ENCODE measurements around the gene CFAP46.

DNA sequence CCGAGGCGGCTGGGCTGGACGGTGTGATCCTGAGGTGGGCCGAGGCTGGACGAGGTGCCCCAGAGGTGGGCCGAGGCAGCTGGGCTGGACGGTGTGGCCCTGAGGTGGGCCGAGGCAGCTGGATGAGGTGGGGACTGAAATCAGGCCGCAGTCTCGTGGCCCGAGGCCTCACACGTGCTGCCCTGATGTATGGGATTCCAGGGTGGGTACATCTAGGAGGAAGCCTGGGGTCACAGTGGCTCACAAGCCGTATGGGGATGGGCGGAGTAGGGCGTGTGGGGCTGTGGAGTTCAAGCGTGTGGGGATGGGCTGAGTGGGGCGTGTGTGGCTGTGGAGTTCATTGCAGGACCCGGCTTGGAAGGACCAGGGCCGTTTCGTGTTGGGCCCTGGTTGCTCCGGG lies 144.0 kb downstream of the CFAP46 start:
- TF ChIP-seq, protein P1, sequence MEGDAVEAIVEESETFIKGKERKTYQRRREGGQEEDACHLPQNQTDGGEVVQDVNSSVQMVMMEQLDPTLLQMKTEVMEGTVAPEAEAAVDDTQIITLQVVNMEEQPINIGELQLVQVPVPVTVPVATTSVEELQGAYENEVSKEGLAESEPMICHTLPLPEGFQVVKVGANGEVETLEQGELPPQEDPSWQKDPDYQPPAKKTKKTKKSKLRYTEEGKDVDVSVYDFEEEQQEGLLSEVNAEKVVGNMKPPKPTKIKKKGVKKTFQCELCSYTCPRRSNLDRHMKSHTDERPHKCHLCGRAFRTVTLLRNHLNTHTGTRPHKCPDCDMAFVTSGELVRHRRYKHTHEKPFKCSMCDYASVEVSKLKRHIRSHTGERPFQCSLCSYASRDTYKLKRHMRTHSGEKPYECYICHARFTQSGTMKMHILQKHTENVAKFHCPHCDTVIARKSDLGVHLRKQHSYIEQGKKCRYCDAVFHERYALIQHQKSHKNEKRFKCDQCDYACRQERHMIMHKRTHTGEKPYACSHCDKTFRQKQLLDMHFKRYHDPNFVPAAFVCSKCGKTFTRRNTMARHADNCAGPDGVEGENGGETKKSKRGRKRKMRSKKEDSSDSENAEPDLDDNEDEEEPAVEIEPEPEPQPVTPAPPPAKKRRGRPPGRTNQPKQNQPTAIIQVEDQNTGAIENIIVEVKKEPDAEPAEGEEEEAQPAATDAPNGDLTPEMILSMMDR (IDR thresholded peaks at IDR 0.05 in 2 of 3, conservative IDR thresholded peaks at IDR 0.05 in 1 of 3; ENCODE audit: control insufficient read depth in 2 of 3, extremely low read depth in 1 of 3, insufficient read depth in 1 of 3, low read depth in 3 of 3, low read length in 3 of 3), result no peak
- no peak for TF ChIP-seq SP1 (IDR thresholded peaks at IDR 0.05; ENCODE audit: low read depth, low read length)
